GM12865 (cell line): ENCODE data around the gene GJC1.
"Not testable (repeated sequence)": the region's sequence is repeated elsewhere in the genome, so short reads cannot be mapped to it uniquely, and the experiment has no call there.

Experiments
- DNase-seq: peaks from one replicate; pipeline ENCODE4 v3.0.0; 2010; ENCODE audit warnings: low read depth
- H3K4me3 ChIP-seq: 2 replicates; pipeline ENCODE4 v1.5.1; 2011; ENCODE audit warnings: mild to moderate bottlenecking, low read depth, low read length, control low read depth
- TF ChIP-seq, protein P1 (sequence below): IDR thresholded peaks from 2 replicates; pipeline ENCODE4 v1.5.1; 2011; ENCODE audit warnings: low read length, control low read depth, low read depth, inconsistent platforms; ENCODE audit not compliant: insufficient read depth; ENCODE audit errors: missing control alignments

GJC1 gene

DNA sequence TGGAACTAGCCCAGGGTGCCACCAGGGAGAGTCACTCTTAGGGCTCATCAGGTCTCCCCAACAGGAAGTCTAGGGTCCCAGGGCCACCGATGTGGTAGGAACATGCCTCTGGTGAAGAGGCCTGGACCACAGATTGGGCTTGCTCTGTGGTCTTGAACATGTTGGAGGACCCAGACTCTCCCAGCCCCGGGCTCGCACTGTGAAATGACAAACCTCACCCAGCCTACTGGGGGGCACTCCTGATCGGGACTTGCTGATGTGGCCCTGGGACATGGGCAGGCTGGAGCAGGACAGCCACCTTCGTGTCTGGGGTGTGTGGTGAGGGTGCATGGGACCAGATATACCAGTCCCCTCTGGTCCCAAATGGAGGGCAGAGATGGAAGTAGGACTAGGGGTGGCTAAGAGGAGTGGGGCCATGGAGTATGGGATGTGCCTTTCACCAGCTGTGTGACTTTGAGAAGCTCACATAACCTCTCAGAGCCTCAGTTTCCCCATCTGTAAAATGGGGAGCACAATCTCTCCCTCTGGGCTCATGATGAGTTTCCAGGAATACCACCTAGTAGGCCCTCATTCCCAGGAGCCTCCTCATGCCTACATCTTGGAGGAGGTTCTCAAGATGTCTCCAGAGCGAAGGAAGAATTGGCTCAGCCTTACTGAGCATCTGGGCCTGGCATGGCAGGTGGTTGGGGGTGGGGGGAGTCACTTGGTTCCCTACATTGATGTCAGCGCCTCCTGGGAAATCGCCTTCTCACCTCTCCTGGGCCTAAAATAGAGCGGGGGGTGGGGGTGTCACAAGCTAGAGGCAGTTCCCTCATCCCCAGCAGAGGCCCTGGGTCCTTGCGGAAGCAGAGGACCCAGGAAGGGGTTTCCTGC, 72.8 kb downstream of the GJC1 start:
- no peak overlapping the region for H3K4me3 ChIP-seq
- TF ChIP-seq, protein P1, sequence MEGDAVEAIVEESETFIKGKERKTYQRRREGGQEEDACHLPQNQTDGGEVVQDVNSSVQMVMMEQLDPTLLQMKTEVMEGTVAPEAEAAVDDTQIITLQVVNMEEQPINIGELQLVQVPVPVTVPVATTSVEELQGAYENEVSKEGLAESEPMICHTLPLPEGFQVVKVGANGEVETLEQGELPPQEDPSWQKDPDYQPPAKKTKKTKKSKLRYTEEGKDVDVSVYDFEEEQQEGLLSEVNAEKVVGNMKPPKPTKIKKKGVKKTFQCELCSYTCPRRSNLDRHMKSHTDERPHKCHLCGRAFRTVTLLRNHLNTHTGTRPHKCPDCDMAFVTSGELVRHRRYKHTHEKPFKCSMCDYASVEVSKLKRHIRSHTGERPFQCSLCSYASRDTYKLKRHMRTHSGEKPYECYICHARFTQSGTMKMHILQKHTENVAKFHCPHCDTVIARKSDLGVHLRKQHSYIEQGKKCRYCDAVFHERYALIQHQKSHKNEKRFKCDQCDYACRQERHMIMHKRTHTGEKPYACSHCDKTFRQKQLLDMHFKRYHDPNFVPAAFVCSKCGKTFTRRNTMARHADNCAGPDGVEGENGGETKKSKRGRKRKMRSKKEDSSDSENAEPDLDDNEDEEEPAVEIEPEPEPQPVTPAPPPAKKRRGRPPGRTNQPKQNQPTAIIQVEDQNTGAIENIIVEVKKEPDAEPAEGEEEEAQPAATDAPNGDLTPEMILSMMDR, result no peak
- DNase-seq, result no peak

DNA sequence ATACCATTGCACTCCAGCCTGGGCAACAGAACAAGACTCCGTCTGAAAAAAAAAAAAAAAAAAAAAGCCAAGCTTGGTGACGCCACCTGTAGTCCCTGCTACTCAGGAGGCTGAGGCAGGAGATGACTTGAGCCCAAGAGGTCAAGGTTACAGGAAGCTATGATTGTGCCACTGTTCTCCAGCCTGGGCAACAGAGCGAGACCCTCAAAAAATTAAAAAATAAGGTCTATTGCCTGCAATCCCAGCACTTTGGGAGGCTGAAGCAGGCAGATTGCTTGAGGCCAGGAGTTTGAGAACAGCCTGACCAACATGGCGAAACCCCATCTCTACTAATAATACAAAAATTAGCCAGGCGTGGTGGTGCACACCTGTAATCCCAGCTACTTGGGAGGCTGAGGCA, 74.9 kb downstream of the GJC1 start:
- not testable (repeated sequence) for H3K4me3 ChIP-seq, DNase-seq

DNA sequence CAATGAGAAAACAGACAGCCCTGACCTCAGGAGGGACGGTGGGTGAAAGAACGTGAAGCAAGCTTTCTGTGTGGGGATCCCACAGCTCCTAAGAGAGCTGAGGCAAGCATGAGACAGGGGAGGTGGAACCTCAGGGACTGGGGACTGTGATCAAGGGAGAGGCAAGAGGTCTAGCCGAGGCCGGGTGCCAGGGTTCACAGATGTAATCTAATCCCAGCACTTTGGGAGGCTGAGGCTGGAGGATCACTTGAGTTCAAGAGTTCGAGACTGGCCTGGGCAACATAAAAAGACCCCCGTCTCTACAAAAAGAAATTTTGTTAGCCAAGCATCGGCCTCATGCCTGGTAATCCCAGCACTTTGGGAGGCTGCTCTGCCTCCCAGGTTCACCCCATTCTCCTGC, 75.8 kb downstream of the GJC1 start:
- TF ChIP-seq, protein P1, result no peak
- DNase-seq, result no peak
- H3K4me3 ChIP-seq, result no peak overlapping the region

DNA sequence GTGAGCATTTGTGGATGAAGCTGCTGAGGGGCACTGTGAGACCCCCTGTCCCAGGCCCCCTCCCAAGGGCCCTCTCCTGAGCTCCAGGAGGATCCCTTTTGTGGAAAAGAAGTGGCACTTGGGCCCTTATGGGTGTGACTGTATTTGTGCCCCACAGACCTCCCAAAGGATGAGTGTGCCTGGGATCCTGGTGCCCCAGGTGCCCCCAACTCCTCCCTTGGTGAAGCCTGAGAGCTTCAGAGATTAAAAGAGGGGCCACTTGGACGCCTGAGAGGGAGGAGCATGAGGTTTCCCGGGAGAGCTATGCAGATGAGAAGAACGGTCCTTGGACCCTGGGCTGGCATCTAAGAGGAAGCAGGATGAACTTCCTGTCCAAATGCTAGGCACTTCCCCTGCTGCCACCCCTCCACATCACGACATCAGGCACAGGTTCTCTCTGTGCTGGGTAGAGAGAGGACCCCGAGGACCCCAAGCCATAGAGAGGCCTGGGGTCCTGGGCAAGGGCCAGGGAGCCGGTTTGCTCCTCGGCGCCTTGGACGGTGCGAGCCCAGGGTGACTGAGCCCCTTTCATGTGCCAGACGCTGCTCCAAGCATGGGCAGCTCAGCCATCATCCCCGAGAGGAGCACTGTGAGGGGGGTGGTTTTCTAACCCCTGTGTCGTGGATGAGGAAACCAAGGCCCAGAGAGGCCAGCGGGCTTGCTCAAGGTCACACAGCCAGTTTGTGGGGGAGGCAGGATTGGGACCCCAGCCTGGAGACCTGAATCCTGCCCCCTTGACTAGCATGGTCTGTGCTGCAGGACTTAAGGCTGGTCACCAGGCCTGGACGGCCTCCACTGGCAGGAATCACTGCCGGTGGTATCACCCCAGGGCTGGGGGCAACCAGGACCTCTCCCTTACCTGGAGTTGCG, 76.9 kb downstream of the GJC1 start:
- TF ChIP-seq, protein P1, result no peak
- DNase-seq, result no peak
- H3K4me3 ChIP-seq, result no peak overlapping the region

DNA sequence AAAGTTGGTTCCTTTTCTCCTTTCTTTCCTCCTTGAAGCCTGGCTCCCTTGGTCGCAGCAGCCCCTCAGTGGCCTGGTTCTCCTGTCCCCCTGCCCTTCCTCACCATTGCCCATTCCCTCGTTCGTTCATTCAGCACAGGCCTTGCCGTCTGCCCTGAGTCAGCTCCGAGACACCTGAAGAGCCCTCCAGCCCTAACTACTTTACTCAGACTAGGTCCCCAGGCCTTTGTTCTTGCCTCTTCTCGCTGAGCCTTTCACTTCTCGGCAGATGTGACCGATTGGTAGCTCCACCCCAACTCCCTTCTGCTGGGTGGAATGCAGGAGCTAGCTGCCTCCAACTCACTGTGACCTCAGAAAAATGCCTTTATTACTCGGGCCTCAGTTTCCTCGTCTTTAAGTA, 78.3 kb downstream of the GJC1 start:
- no peak overlapping the region for H3K4me3 ChIP-seq
- TF ChIP-seq, protein P1, result no peak
- no peak for DNase-seq

DNA sequence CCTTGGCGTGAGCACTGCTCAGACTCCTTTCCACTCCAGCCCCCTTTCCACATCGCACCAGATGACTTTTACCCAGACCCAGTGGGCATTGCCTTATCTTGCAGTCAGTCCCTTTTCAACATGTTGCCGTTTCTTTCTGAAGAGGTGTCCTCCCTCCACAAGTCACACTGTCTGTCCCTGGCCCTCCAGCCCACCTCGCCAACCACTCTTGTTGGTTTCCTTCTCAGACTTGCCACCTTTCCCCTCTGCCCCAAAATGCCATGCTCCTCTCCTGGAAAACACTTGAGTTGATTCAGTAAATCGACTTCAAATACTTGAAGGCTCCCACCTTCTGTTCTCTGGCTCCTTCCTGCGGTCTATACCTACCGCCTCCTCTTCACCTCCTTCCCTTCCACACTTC, 78.8 kb downstream of the GJC1 start:
- TF ChIP-seq, protein P1, result no peak
- DNase-seq, result no peak
- no peak overlapping the region for H3K4me3 ChIP-seq

DNA sequence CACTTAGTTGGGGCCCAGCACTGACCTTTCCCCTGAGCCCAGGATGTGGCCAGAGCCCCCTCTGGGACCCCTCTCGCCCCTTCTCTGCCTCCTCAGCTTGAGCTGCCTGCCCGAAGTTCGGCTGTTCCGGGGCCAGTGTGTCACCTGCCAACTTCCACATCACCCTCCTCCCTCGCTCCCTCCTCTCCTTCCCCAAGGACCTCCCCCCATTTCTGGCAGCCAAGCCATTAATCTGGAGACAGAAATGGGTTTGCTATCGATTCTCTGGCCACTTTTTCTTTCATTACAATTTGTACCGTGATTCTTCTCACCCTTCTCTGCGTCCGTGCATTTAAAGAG, 80.1 kb downstream of the GJC1 start:
- no peak for DNase-seq
- TF ChIP-seq, protein P1, result no peak
- H3K4me3 ChIP-seq, result no peak overlapping the region
